ENCODE measurements around the gene LZIC.
A peak's percentile ranks its signal among the peaks of the same experiment; 100 is the strongest.

LZIC gene

GRCh38 chr1:9910423-9911178 is 32.6 kb downstream of the LZIC start:
- peak; percentile 100 for DNase-seq (ENCODE audit: low read depth in 3 of 3, low spot score in 1 of 3)

GRCh38 chr1:9910076-9910422 is 33.1 kb downstream of the LZIC start, which contains the start of gene CTNNBIP1:
CTNNBIP1 (minus strand) TSS chr1:9910269; CDS start chr1:9872064, 38,205 bp downstream.
- no peak for DNase-seq (ENCODE audit: low read depth in 3 of 3, low spot score in 1 of 3)

GRCh38 chr1:9909234-9910046 is 33.8 kb downstream of the LZIC start:
- DNase-seq (ENCODE audit: low read depth in 3 of 3, low spot score in 1 of 3) = peak in 2 of 3 donors; percentile 7 to 10

- DNase-seq (ENCODE audit: low read depth in 3 of 3, low spot score in 1 of 3) = no peak
Measured at GRCh38 chr1:9908871-9909233, 34.3 kb downstream of the LZIC start.

- DNase-seq (ENCODE audit: low read depth in 3 of 3, low spot score in 1 of 3) = no peak
Measured at GRCh38 chr1:9907441-9907840, 35.8 kb downstream of the LZIC start.

- no peak for DNase-seq (ENCODE audit: low read depth in 3 of 3, low spot score in 1 of 3)
Measured at GRCh38 chr1:9906466-9906865, 36.7 kb downstream of the LZIC start.

- DNase-seq (ENCODE audit: low read depth in 3 of 3, low spot score in 1 of 3) = no peak
Measured at GRCh38 chr1:9905010-9905409, 38.2 kb downstream of the LZIC start.

GRCh38 chr1:9904596-9904995 is 38.6 kb downstream of the LZIC start:
- no peak for DNase-seq (ENCODE audit: low read depth in 3 of 3, low spot score in 1 of 3)

GRCh38 chr1:9903801-9904527 is 39.2 kb downstream of the LZIC start:
- DNase-seq (ENCODE audit: low read depth in 3 of 3, low spot score in 1 of 3) = no peak

GRCh38 chr1:9902060-9902452 is 41.1 kb downstream of the LZIC start:
- DNase-seq (ENCODE audit: low read depth in 3 of 3, low spot score in 1 of 3) = no peak

GRCh38 chr1:9901148-9902059 is 41.8 kb downstream of the LZIC start:
- DNase-seq (ENCODE audit: low read depth in 3 of 3, low spot score in 1 of 3) = no peak

GRCh38 chr1:9900142-9901043 is 42.8 kb downstream of the LZIC start:
- no peak for DNase-seq (ENCODE audit: low read depth in 3 of 3, low spot score in 1 of 3)

- DNase-seq (ENCODE audit: low read depth in 3 of 3, low spot score in 1 of 3) = no peak
Measured at GRCh38 chr1:9894115-9894514, 49.1 kb downstream of the LZIC start.

- DNase-seq (ENCODE audit: low read depth in 3 of 3, low spot score in 1 of 3) = no peak
Measured at GRCh38 chr1:9892563-9893528, 50.3 kb downstream of the LZIC start.

- DNase-seq (ENCODE audit: low read depth in 3 of 3, low spot score in 1 of 3) = no peak
Measured at GRCh38 chr1:9891207-9891606, 52.0 kb downstream of the LZIC start.

- DNase-seq (ENCODE audit: low read depth in 3 of 3, low spot score in 1 of 3) = no peak
Measured at GRCh38 chr1:9890224-9890731, 52.9 kb downstream of the LZIC start.

GRCh38 chr1:9889411-9889810 is 53.8 kb downstream of the LZIC start:
- DNase-seq (ENCODE audit: low read depth in 3 of 3, low spot score in 1 of 3) = no peak

GRCh38 chr1:9888886-9889285 is 54.3 kb downstream of the LZIC start:
- no peak for DNase-seq (ENCODE audit: low read depth in 3 of 3, low spot score in 1 of 3)
